Endothelial cell of umbilical vein (primary cell): ENCODE measurements around the gene CD19. TPM values are rescaled to one million over a fixed set of nuclear protein-coding genes. Genes with fewer than 3 reads are reported as not detected.

Experiments used
- BruUV-seq: library from RNA; stranded (reverse); fragments of 400-500 nt; replicated peaks from 2 replicates; lab custom pipeline; 2021; lab: Mats Ljungman, UMichigan
- CTCF ChIA-PET: fragments of 300-600, 350-600 bp; sonication (Branson Sonifier 250); formaldehyde crosslinking; loops from one replicate; lab custom pipeline; 2021; ENCODE audit warnings: antibody characterized with exemption, inconsistent platforms; lab: Charles Lee
- POLR2A ChIA-PET: fragments of 300-600, 350-600 bp; sonication (Branson Sonifier 250); formaldehyde crosslinking; loops from one replicate; lab custom pipeline; 2021; ENCODE audit warnings: antibody characterized with exemption, inconsistent platforms; lab: Charles Lee
- DNase-seq: peaks from one replicate; pipeline ENCODE4 v3.0.0-alpha.2; 2011; ENCODE audit warnings: low read depth, low spot score
- FAIRE-seq: peaks from 2 replicates; lab custom pipeline; 2011; peaks lifted over from hg19 to GRCh38; lab: Jason Lieb, UNC
- H2AFZ ChIP-seq: 2 replicates; pipeline ENCODE4 v1.6.0; 2012; ENCODE audit warnings: low read depth, low read length, control low read depth, inconsistent platforms
- H3K27ac ChIP-seq: 2 replicates; pipeline ENCODE4 v1.5.1; 2011; ENCODE audit warnings: low read depth, mild to moderate bottlenecking, control low read depth, low read length, moderate library complexity; ENCODE audit not compliant: insufficient read depth
- H3K27me3 ChIP-seq, 2 experiments: 2 replicates each; pipeline versions ENCODE4 v1.6.0 to v1.6.1; 2011; ENCODE audit warnings: low read length in 2 of 2, mixed read lengths in 1 of 2; ENCODE audit not compliant: control insufficient read depth in 2 of 2, insufficient read depth in 2 of 2
- H3K36me3 ChIP-seq, 2 experiments: 2 replicates in 1 of 2; 3 replicates in 1 of 2; pipeline ENCODE4 v1.5.1; 2011; ENCODE audit warnings: low read length in 2 of 2, mild to moderate bottlenecking in 1 of 2, moderate library complexity in 1 of 2; ENCODE audit not compliant: control insufficient read depth in 2 of 2, insufficient read depth in 2 of 2; ENCODE audit errors: extremely low read depth in 1 of 2
- H3K4me1 ChIP-seq: 3 replicates; pipeline ENCODE4 v1.5.1; 2011; ENCODE audit warnings: mild to moderate bottlenecking, low read length; ENCODE audit not compliant: control insufficient read depth, insufficient read depth; ENCODE audit errors: extremely low read depth
- H3K4me2 ChIP-seq: 2 replicates; pipeline ENCODE4 v1.6.1; 2011; ENCODE audit warnings: low read length, control low read depth, mixed read lengths; ENCODE audit not compliant: insufficient read depth
- H3K4me3 ChIP-seq, 3 experiments: fragments of 200-600 bp in 1 of 3; sonication (generic), shearing (Covaris generic) in 1 of 3; replicated peaks in 1 of 3; 2 replicates each; pipeline ENCODE4 v1.5.1; 2011 to 2016; ENCODE audit warnings: control low read depth in 3 of 3, low read length in 3 of 3, mild to moderate bottlenecking in 2 of 3, inconsistent platforms in 1 of 3, low read depth in 1 of 3, moderate library complexity in 1 of 3; ENCODE audit not compliant: insufficient read depth in 1 of 3
- H3K79me2 ChIP-seq: 2 replicates; pipeline ENCODE4 v1.6.0; 2012; ENCODE audit warnings: low read length, inconsistent platforms; ENCODE audit not compliant: control insufficient read depth, insufficient read depth
- H3K9ac ChIP-seq: replicated peaks from 2 replicates; pipeline ENCODE3; 2011; ENCODE audit warnings: low read length, control low read depth; ENCODE audit not compliant: insufficient read depth; ENCODE audit errors: extremely low read depth
- H3K9me1 ChIP-seq: replicated peaks from 3 replicates; pipeline ENCODE4 v1.6.0; 2011; ENCODE audit warnings: mild to moderate bottlenecking, low read length; ENCODE audit not compliant: control insufficient read depth, insufficient read depth; ENCODE audit errors: extremely low read depth
- H3K9me3 ChIP-seq: replicated peaks from 2 replicates; pipeline ENCODE4 v1.5.1; 2012; ENCODE audit warnings: low read length, inconsistent platforms; ENCODE audit not compliant: control insufficient read depth, insufficient read depth
- H4K20me1 ChIP-seq: replicated peaks from 2 replicates; pipeline ENCODE3; 2011; ENCODE audit warnings: mild to moderate bottlenecking, low read length; ENCODE audit not compliant: control insufficient read depth, insufficient read depth; ENCODE audit errors: extremely low read depth
- EZH2 ChIP-seq: IDR thresholded peaks from 2 replicates; pipeline ENCODE4 v1.6.1; 2012; ENCODE audit warnings: borderline replicate concordance, low read depth, mild to moderate bottlenecking, moderate library complexity, low read length, inconsistent platforms; ENCODE audit not compliant: severe bottlenecking
- GATA2 ChIP-seq: IDR thresholded peaks from 2 replicates; pipeline ENCODE4 v1.7.0; 2011; ENCODE audit warnings: low read depth, mild to moderate bottlenecking, moderate library complexity, mixed read lengths, low read length; ENCODE audit not compliant: insufficient read length, insufficient read depth
- POLR2A ChIP-seq: IDR thresholded peaks from 2 replicates; pipeline ENCODE4 v1.6.1; 2012; ENCODE audit warnings: low read depth, mild to moderate bottlenecking, control low read depth, low read length
- POLR2AphosphoS5 ChIP-seq: IDR thresholded peaks from 2 replicates; pipeline ENCODE4 v1.6.1; 2012; ENCODE audit warnings: low read depth, mild to moderate bottlenecking, control low read depth, low read length, moderate library complexity; ENCODE audit not compliant: insufficient read depth
- dilution Hi-C: fragments of 300-500 bp; cut with MboI; formaldehyde crosslinking; loops from one replicate; pipeline ENCODE4 v1.15.0; 2019; ENCODE audit warnings: low sequenced_read_pairs; ENCODE audit not compliant: extremely low pct_ligation_motif_present
- intact Hi-C: fragments of 100-400 bp; cut with micrococcal nuclease; formaldehyde crosslinking; loops from one replicate; pipeline ENCODE4 v1.10.0; 2022
- polyA plus RNA-seq, 4 experiments: library from polyadenylated mRNA; depleted of rRNA in 3 of 4; stranded (reverse) in 3 of 4; unstranded in 1 of 4; fragments of >200 nt; gene quantifications; 2 replicates each; pipeline versions ENCODE4 v1.2.1 to v1.2.3, GENCODE V29; 2011 to 2012; ENCODE audit warnings: missing spikeins in 1 of 4
- total RNA-seq: library from RNA; stranded (reverse); gene quantifications from 2 replicates; pipeline ENCODE4 v1.2.3, GENCODE V29; 2021

CD19 gene
- total and polyA plus RNA-seq, 2 donors (not counting 3 experiments of a cell fraction or from before 2014, with no cell fraction given) = 0.06 TPM; not detected in 1

DNA sequence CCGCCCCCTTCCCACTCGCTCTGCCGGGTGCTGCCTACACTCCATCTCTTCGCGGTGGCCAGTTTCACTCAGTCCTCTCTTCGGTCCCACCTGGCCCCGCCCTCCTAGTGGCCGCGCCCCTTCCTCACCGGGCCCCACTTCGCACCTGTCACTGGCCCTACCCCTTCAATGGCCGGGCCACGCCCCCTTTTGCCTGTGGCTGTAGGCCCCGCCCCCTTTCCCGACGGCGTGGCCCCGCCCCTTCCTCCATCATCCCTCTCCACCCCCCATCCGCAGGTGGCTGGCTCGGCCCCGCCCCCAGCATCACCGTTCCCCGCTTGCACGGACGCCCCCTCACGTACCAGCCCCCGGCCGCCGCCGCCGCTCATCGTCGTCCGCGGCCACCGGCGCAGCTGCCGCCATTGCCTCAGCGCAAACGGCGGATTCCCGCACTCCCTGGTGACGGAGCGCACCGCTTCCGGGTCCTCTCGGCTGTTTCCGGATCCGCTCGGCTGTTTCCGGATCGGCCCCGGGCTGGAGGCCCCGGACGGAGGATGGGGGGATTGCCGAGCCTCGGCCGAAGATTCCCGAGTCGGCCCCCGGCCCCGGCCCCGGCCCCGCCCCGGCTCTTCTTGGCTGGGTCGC is 6.9 kb upstream of the CD19 start, which contains the start of gene RABEP2:
RABEP2 (minus strand) TSS at position 477 of the 624 bp plus-strand sequence; CDS start at position 402, 75 bp downstream.
- Histone ChIP-seq H3K9me1 (no peaks in the 10 kb centered on the region), H3K79me2 (no peaks in the 10 kb centered on the region), H3K4me2 (peak within 1 kb of the TSS; percentile 57), H3K27ac (peak within 1 kb of the TSS; percentile 87), H2AFZ (peak within 1 kb of the TSS; percentile 96), H3K9me3 (no peaks in the 10 kb centered on the region), H3K27me3 (no peaks in the 10 kb centered on the region), H3K4me3 (peak within 1 kb of the TSS; percentile 59 to 74 (median 70)), H3K9ac (peak within 1 kb of the TSS; percentile 90), H4K20me1 (no peaks in the 10 kb centered on the region), H3K4me1 (no peaks in the 10 kb centered on the region), H3K36me3 (peaks cover 0 to 3% of the 10 kb centered on the region in 2 experiments)
- TF ChIP-seq EZH2 = no peak
- no peak for TF ChIP-seq GATA2
- TF ChIP-seq POLR2A = peak; percentile 2
- TF ChIP-seq POLR2AphosphoS5 = peak; percentile 79
- DNase-seq (peak; percentile 91), FAIRE-seq (peak; percentile 91)
- no TSS peak for BruUV-seq
- ChIA-PET POLR2A (no interaction called here), CTCF (interaction anchor here (1.0 to 4.1 kb wide), 3 partner anchors 12 to 49 kb away, joined by 4 to 27 read pairs (median 6); no protein-coding TSS in a partner anchor)
- dilution Hi-C loops = no loop called here
- intact Hi-C loops = loop anchor here (1.0 to 2.0 kb wide), 5 partner anchors 11 to 101 kb away; partner anchors contain the start of genes SH2B1 and TUFM
